Suprapubic skin (tissue), 4 donors: ENCODE data around the gene ITK.

Source experiments
- POLR2A ChIP-seq, 2 donors: fragments of 450-650 bp; IDR thresholded peaks; one replicate each; pipeline ENCODE4 v1.6.1; 2017; ENCODE audit warnings: antibody characterized with exemption in 2 of 2, mild to moderate bottlenecking in 2 of 2, moderate library complexity in 2 of 2
- POLR2AphosphoS5 ChIP-seq, 3 donors: sonication (generic); formaldehyde crosslinking; IDR thresholded peaks; one replicate each; pipeline ENCODE4 v1.6.1; 2017; ENCODE audit warnings: antibody characterized with exemption in 3 of 3
- TF ChIP-seq, protein P1 (sequence below), 2 donors: fragments of 200-600 bp in 1 of 2; fragments of 450-650 bp in 1 of 2; sonication (generic) in 1 of 2; IDR thresholded peaks; one replicate each; pipeline ENCODE4 v1.5.1; 2016 to 2019; ENCODE audit warnings: antibody characterized with exemption in 2 of 2, mild to moderate bottlenecking in 1 of 2, moderate library complexity in 1 of 2

DNA sequence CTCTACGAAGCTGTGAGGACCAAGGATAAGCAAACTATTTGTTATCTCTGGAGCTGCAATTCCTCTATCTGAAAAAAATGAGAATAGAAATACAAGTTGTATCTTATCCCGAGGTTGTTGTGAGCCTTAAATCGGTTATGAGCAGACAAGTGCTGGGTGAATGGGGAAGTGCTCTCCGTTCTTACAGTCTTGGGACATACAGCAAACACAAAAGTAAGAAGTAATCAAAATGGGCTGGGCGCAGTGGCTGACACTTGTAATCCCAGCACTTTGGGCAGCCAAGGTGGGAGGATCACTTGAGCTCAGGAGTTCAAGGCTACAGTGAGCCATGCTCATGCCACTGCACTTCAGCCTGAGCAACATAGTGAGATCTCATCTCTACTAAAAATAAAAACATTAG, 31.7 kb downstream of the ITK start:
- TF ChIP-seq, protein P1, sequence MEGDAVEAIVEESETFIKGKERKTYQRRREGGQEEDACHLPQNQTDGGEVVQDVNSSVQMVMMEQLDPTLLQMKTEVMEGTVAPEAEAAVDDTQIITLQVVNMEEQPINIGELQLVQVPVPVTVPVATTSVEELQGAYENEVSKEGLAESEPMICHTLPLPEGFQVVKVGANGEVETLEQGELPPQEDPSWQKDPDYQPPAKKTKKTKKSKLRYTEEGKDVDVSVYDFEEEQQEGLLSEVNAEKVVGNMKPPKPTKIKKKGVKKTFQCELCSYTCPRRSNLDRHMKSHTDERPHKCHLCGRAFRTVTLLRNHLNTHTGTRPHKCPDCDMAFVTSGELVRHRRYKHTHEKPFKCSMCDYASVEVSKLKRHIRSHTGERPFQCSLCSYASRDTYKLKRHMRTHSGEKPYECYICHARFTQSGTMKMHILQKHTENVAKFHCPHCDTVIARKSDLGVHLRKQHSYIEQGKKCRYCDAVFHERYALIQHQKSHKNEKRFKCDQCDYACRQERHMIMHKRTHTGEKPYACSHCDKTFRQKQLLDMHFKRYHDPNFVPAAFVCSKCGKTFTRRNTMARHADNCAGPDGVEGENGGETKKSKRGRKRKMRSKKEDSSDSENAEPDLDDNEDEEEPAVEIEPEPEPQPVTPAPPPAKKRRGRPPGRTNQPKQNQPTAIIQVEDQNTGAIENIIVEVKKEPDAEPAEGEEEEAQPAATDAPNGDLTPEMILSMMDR (IDR thresholded peaks at IDR 0.05) = no peak
- no peak for TF ChIP-seq POLR2AphosphoS5 (IDR thresholded peaks at IDR 0.05)
- no peak for TF ChIP-seq POLR2A (IDR thresholded peaks at IDR 0.05)
